WERI-Rb-1 (cell line): ENCODE results near the gene LMO3.

Experiments
- DNase-seq: peaks from one replicate; pipeline ENCODE4 v3.0.0-alpha.2; 2020
- H3K27ac ChIP-seq: fragments of 250-450 bp; sonication (Bioruptor Pico); 2 replicates; pipeline ENCODE4 v1.5.1; 2020; ENCODE audit warnings: mild to moderate bottlenecking, moderate library complexity
- H3K27me3 ChIP-seq: fragments of 250-450 bp; sonication (Bioruptor Pico); 2 replicates; pipeline ENCODE4 v1.5.1; 2021; ENCODE audit warnings: mild to moderate bottlenecking, low read depth, moderate library complexity; ENCODE audit not compliant: insufficient read depth, severe bottlenecking
- H3K36me3 ChIP-seq: fragments of 250-450 bp; sonication (Bioruptor Pico); 2 replicates; pipeline ENCODE4 v1.5.1; 2020; ENCODE audit warnings: mild to moderate bottlenecking, moderate library complexity
- H3K4me3 ChIP-seq: 2 replicates; pipeline ENCODE4 v1.5.1; 2011; ENCODE audit warnings: low read depth, mild to moderate bottlenecking, control low read depth, low read length
- H3K9me3 ChIP-seq: fragments of 250-450 bp; sonication (Bioruptor Pico); 2 replicates; pipeline ENCODE4 v1.5.1; 2021; ENCODE audit warnings: mild to moderate bottlenecking, moderate library complexity; ENCODE audit not compliant: severe bottlenecking
- CTCF ChIP-seq: IDR thresholded peaks from 2 replicates; pipeline ENCODE4 v1.5.1; 2011; ENCODE audit warnings: low read depth, mild to moderate bottlenecking, control low read depth, inconsistent platforms, low read length

The LMO3 gene

GRCh38 chr12:16506394-16506793 lies 99.6 kb downstream of the LMO3 start:
- H3K27me3 ChIP-seq, result no peaks in the 10 kb centered on the region
- H3K36me3 ChIP-seq, result no peaks in the 10 kb centered on the region
- no peak overlapping the region for H3K4me3 ChIP-seq
- no peaks in the 10 kb centered on the region for H3K9me3 ChIP-seq
- no peak for TF ChIP-seq CTCF
- H3K27ac ChIP-seq, result no peak overlapping the region
- DNase-seq, result no peak

- Histone ChIP-seq H3K4me3 (no peak overlapping the region), H3K36me3 (no peaks in the 10 kb centered on the region), H3K27me3 (no peaks in the 10 kb centered on the region), H3K9me3 (no peaks in the 10 kb centered on the region), H3K27ac (no peak overlapping the region)
- TF ChIP-seq CTCF, result no peak
- DNase-seq, result no peak
Observed at GRCh38 chr12:16504200-16504599, 101.8 kb downstream of the LMO3 start.

- no peaks in the 10 kb centered on the region for H3K36me3 ChIP-seq
- DNase-seq, result no peak
- H3K27me3 ChIP-seq, result no peaks in the 10 kb centered on the region
- TF ChIP-seq CTCF, result no peak
- H3K27ac ChIP-seq, result no peak overlapping the region
- H3K9me3 ChIP-seq, result no peaks in the 10 kb centered on the region
- no peak overlapping the region for H3K4me3 ChIP-seq
Observed at GRCh38 chr12:16499611-16500010, 106.4 kb downstream of the LMO3 start.
